ENCODE data around the gene SLC30A3. TPM values are rescaled to one million over a fixed set of nuclear protein-coding genes. Genes with fewer than 3 reads are reported as not detected.

Gene SLC30A3
- total and polyA plus RNA-seq, 10 of the 15 experiments (the other 5 are each of a cell fraction or from before 2014, with no cell fraction given): 0.23 TPM; not detected in 9

- Histone ChIP-seq H3K79me2 (ENCODE audit: control insufficient read depth, insufficient read depth, low read length) (no peaks in the 10 kb centered on the region), H3K36me3 (ENCODE audit: control insufficient read depth in 2 of 2, insufficient read depth in 2 of 2, low read length in 1 of 2) (no peaks in the 10 kb centered on the region), H3K9me3 (replicated peaks; ENCODE audit: control insufficient read depth, insufficient read depth, low read length) (no peaks in the 10 kb centered on the region), H3K9ac (ENCODE audit: control insufficient read depth, insufficient read depth, low read length) (no peak overlapping the region), H2AFZ (ENCODE audit: control insufficient read depth, low read depth, low read length) (no peak overlapping the region), H3K4me2 (ENCODE audit: control insufficient read depth, insufficient read depth) (no peak overlapping the region), H4K20me1 (ENCODE audit: control insufficient read depth, insufficient read depth) (no peaks in the 10 kb centered on the region), H3K27me3 (replicated peaks in 1 of 2; ENCODE audit: control insufficient read depth in 2 of 2, insufficient read depth in 2 of 2, low read length in 1 of 2) (peaks cover 0 to 6% of the 10 kb centered on the region in 2 experiments; a peak in 3 of 4 replicates), H3K4me1 (ENCODE audit: control insufficient read depth, insufficient read depth, low read length) (no peaks in the 10 kb centered on the region), H3K27ac (ENCODE audit: control insufficient read depth, insufficient read depth) (no peak overlapping the region), H3K4me3 (no peak overlapping the region)
- POLR2A ChIA-PET: no interaction called here
- DNase-seq (ENCODE audit: low read depth, low spot score) (no peak), ATAC-seq (no peak), FAIRE-seq (no peak)
- TF ChIP-seq POLR2AphosphoS2 (IDR thresholded peaks at IDR 0.05; ENCODE audit: low read depth, low read length): no peak
- no peak for TF ChIP-seq TBL1XR1 (IDR thresholded peaks at IDR 0.05; ENCODE audit: low read depth, low read length)
- TF ChIP-seq NKRF (conservative IDR thresholded peaks at IDR 0.05): no peak
- no peak for TF ChIP-seq TCF3 (IDR thresholded peaks at IDR 0.05; ENCODE audit: borderline replicate concordance, insufficient read depth, low read depth, low read length)
- no peak for TF ChIP-seq RFX5 (IDR thresholded peaks at IDR 0.05; ENCODE audit: low read depth, low read length)
- TF ChIP-seq, protein P1, sequence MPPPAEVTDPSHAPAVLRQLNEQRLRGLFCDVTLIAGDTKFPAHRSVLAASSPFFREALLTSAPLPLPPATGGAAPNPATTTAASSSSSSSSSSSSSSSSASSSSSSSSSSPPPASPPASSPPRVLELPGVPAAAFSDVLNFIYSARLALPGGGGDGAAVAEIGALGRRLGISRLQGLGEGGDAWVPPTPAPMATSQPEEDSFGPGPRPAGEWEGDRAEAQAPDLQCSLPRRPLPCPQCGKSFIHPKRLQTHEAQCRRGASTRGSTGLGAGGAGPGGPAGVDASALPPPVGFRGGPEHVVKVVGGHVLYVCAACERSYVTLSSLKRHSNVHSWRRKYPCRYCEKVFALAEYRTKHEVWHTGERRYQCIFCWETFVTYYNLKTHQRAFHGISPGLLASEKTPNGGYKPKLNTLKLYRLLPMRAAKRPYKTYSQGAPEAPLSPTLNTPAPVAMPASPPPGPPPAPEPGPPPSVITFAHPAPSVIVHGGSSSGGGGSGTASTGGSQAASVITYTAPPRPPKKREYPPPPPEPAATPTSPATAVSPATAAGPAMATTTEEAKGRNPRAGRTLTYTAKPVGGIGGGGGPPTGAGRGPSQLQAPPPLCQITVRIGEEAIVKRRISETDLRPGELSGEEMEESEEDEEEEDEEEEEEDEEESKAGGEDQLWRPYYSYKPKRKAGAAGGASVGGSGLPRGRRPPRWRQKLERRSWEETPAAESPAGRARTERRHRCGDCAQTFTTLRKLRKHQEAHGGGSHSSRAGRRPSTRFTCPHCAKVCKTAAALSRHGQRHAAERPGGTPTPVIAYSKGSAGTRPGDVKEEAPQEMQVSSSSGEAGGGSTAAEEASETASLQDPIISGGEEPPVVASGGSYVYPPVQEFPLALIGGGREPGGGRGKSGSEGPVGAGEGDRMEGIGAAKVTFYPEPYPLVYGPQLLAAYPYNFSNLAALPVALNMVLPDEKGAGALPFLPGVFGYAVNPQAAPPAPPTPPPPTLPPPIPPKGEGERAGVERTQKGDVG (CRISPR knock-in tag; IDR thresholded peaks at IDR 0.05): no peak
- TF ChIP-seq, protein P2, sequence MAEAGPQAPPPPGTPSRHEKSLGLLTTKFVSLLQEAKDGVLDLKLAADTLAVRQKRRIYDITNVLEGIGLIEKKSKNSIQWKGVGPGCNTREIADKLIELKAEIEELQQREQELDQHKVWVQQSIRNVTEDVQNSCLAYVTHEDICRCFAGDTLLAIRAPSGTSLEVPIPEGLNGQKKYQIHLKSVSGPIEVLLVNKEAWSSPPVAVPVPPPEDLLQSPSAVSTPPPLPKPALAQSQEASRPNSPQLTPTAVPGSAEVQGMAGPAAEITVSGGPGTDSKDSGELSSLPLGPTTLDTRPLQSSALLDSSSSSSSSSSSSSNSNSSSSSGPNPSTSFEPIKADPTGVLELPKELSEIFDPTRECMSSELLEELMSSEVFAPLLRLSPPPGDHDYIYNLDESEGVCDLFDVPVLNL (IDR thresholded peaks at IDR 0.05; ENCODE audit: low read depth, low read length): no peak
- BruUV-seq (replicated peaks): no TSS peak
- WGBS (ENCODE audit: insufficient coverage, insufficient replicate concordance, low lambda C conversion rate, missing lambda C conversion rate): 41% methylated on average over 1 of the region's 1 CpG
- in situ Hi-C loops (cut with MboI) (loop anchor here (5.0 kb wide), 2 partner anchors 188 to 323 kb away; no protein-coding TSS in a partner anchor), intact Hi-C loops (cut with micrococcal nuclease; ENCODE audit: unreplicated experiment) (loop anchor here (10.0 kb wide), 1 partner anchor 110 kb away; no protein-coding TSS in a partner anchor)
- RAD21 ChIA-PET (ENCODE audit: unreplicated experiment): no interaction called here
- CTCF ChIA-PET: interaction anchor here (2.1 to 9.6 kb wide), 2 partner anchors 185 to 323 kb away, joined by 6 to 132 read pairs; no protein-coding TSS in a partner anchor
- SMC1A ChIA-PET (ENCODE audit: uncharacterized antibody, unreplicated experiment): no interaction called here
Measured at GRCh38 chr2:27284996-27285395, 22.1 kb upstream of the SLC30A3 start.

Data from GM12878 (cell line).